ENCODE results near the gene PCDHGA3. TPM values are rescaled to one million over a fixed set of nuclear protein-coding genes. Genes with fewer than 3 reads are reported as not detected.
A peak's percentile ranks its signal among the peaks of the same experiment; 100 is the strongest.

The PCDHGA3 gene
- total and polyA plus RNA-seq, 2 donors (not counting 3 experiments of a cell fraction or from before 2014, with no cell fraction given) = 0.88 to 1.1 TPM

GRCh38 chr5:141349917-141350619 is 6.4 kb downstream of the PCDHGA3 start, which contains the start of gene PCDHGB1:
TSS of gene PCDHGB1 (plus strand) at chr5:141350099. CDS start at chr5:141350261, 162 bp downstream.
- CTCF ChIA-PET = interaction anchor here (1.0 to 3.6 kb wide), 17 partner anchors 10 to 269 kb away, joined by 3 to 29 read pairs (median 6); partner anchors contain the start of genes DIAPH1, PCDHB14, PCDHGA1 and PCDHGA10
- no peak for FAIRE-seq
- no peaks in the 10 kb centered on the region for H4K20me1 ChIP-seq (replicated peaks; ENCODE audit: control insufficient read depth, extremely low read depth, insufficient read depth, low read length)
- H2AFZ ChIP-seq (ENCODE audit: low read depth, low read length) = no peak within 1 kb of the TSS
- TF ChIP-seq POLR2A (IDR thresholded peaks at IDR 0.05; ENCODE audit: low read depth, low read length) (no peak), FOS (IDR thresholded peaks at IDR 0.05; ENCODE audit: borderline replicate concordance, insufficient read depth, low read length) (no peak), JUN (IDR thresholded peaks at IDR 0.05; ENCODE audit: borderline replicate concordance, insufficient read depth, insufficient read length, low read depth) (no peak), EZH2 (IDR thresholded peaks at IDR 0.05; ENCODE audit: borderline replicate concordance, low read depth, low read length, severe bottlenecking) (no peak), CTCF (IDR thresholded peaks at IDR 0.05; ENCODE audit: extremely low read depth in 1 of 2, insufficient read depth in 1 of 2, low read depth in 1 of 2, low read length in 2 of 2) (peak; percentile 41 to 44), MAX (IDR thresholded peaks at IDR 0.05; ENCODE audit: insufficient read depth, insufficient read length) (no peak), POLR2AphosphoS5 (IDR thresholded peaks at IDR 0.05; ENCODE audit: insufficient read depth, low read depth, low read length) (no peak), GATA2 (IDR thresholded peaks at IDR 0.05; ENCODE audit: insufficient read depth, insufficient read length, low read depth, low read length) (no peak)
- H3K27ac ChIP-seq (ENCODE audit: insufficient read depth, low read depth, low read length) = no peak within 1 kb of the TSS
- no peaks in the 10 kb centered on the region for H3K36me3 ChIP-seq (ENCODE audit: control insufficient read depth in 2 of 2, extremely low read depth in 1 of 2, insufficient read depth in 2 of 2, low read length in 2 of 2)
- no peak within 1 kb of the TSS for H3K9ac ChIP-seq (replicated peaks; ENCODE audit: extremely low read depth, insufficient read depth, low read length)
- H3K79me2 ChIP-seq (ENCODE audit: control insufficient read depth, insufficient read depth, low read length) = no peaks in the 10 kb centered on the region
- no peaks in the 10 kb centered on the region for H3K9me1 ChIP-seq (replicated peaks; ENCODE audit: control insufficient read depth, extremely low read depth, insufficient read depth, low read length)
- no peaks in the 10 kb centered on the region for H3K9me3 ChIP-seq (replicated peaks; ENCODE audit: control insufficient read depth, insufficient read depth, low read length)
- H3K27me3 ChIP-seq (ENCODE audit: control insufficient read depth in 2 of 2, insufficient read depth in 2 of 2, low read length in 2 of 2) = peaks cover 25 to 48% of the 10 kb centered on the region in 2 experiments
- H3K4me3 ChIP-seq (replicated peaks in 1 of 3; ENCODE audit: insufficient read depth in 1 of 3, low read depth in 1 of 3, low read length in 3 of 3) = no peak within 1 kb of the TSS
- H3K4me1 ChIP-seq (ENCODE audit: control insufficient read depth, extremely low read depth, insufficient read depth, low read length) = no peaks in the 10 kb centered on the region
- DNase-seq (ENCODE audit: low read depth, low spot score) = no peak
- intact Hi-C loops (cut with micrococcal nuclease) = loop anchor here (5.0 kb wide), 1 partner anchor 212 kb away; no protein-coding TSS in a partner anchor
- H3K4me2 ChIP-seq (ENCODE audit: insufficient read depth, low read length) = peak within 1 kb of the TSS; percentile 16
- BruUV-seq (replicated peaks) = no TSS peak
- dilution Hi-C loops (cut with MboI; ENCODE audit: extremely low pct_ligation_motif_present, low sequenced_read_pairs) = no loop called here
- POLR2A ChIA-PET = no interaction called here

Data from endothelial cell of umbilical vein (primary cell).